H1 (cell line): Measurements from ENCODE around the gene ADRM1. TPM values are rescaled to one million over a fixed set of nuclear protein-coding genes. Genes with fewer than 3 reads are reported as not detected.

ENCODE experiments used
- CHD7 ChIP-seq: fragments of 300-600 bp; sonication (generic); IDR thresholded peaks from 2 replicates; pipeline ENCODE4 v1.7.1; 2012; ENCODE audit warnings: low read length, moderate library complexity, mild to moderate bottlenecking, inconsistent platforms; ENCODE audit not compliant: insufficient replicate concordance
- GTF2F1 ChIP-seq: IDR thresholded peaks from 2 replicates; pipeline ENCODE4 v1.6.1; 2012; ENCODE audit warnings: low read depth, low read length, improper control_type of control experiment, borderline replicate concordance
- HDAC2 ChIP-seq, 2 experiments: fragments of 300-600 bp in 1 of 2; sonication (generic) in 1 of 2; IDR thresholded peaks; 2 replicates each; pipeline ENCODE4 v1.6.1; 2011 to 2012; ENCODE audit warnings: low read depth in 2 of 2, low read length in 2 of 2, mild to moderate bottlenecking in 2 of 2, moderate library complexity in 2 of 2, borderline replicate concordance in 1 of 2, inconsistent platforms in 1 of 2
- KDM5A ChIP-seq: fragments of 200-600 bp; IDR thresholded peaks from 2 replicates; pipeline ENCODE4 v1.7.1; 2012; ENCODE audit warnings: mild to moderate bottlenecking, low read length, inconsistent platforms, mixed read lengths
- POLR2A ChIP-seq, 2 experiments: IDR thresholded peaks; 1 replicate in 1 of 2; 2 replicates in 1 of 2; pipeline ENCODE4 v1.6.1; 2011; ENCODE audit warnings: low read depth in 2 of 2, low read length in 2 of 2, mild to moderate bottlenecking in 2 of 2; ENCODE audit errors: control extremely low read depth in 1 of 2
- SAP30 ChIP-seq: fragments of 300-600 bp; sonication (generic); IDR thresholded peaks from 2 replicates; pipeline ENCODE4 v1.7.1; 2012; ENCODE audit warnings: low read length, moderate library complexity, mild to moderate bottlenecking, inconsistent platforms; ENCODE audit not compliant: insufficient read depth, insufficient replicate concordance
- SIRT6 ChIP-seq: IDR thresholded peaks from one replicate; pipeline ENCODE4 v1.7.1; 2012; ENCODE audit warnings: low read length, inconsistent platforms
- SP1 ChIP-seq: IDR thresholded peaks from 2 replicates; pipeline ENCODE4 v1.6.1; 2011; ENCODE audit warnings: low read depth, low read length
- polyA plus RNA-seq, 7 experiments: library from polyadenylated mRNA; depleted of rRNA in 3 of 7; stranded (reverse) in 5 of 7; unstranded in 2 of 7; fragments of >200 nt in 5 of 7; fragments of 200-250 nt in 2 of 7; gene quantifications; 1 replicate in 5 of 7; 2 replicates in 1 of 7; 4 replicates in 1 of 7; pipeline versions ENCODE4 v1.2.1 to v1.2.3, GENCODE V29; 2011 to 2013; ENCODE audit warnings: missing spikeins in 2 of 7, mixed read lengths in 2 of 7
- total RNA-seq: library from RNA; stranded (reverse); fragmentation: NEBNext Ultra II Directional; extraction: Animal tissue kit (Norgen Biotek cat#: 25700); gene quantifications from 2 replicates; pipeline ENCODE4 v1.2.1, GENCODE V29; 2021

The ADRM1 gene
- total and polyA plus RNA-seq, 2 of the 8 experiments (the other 6 are each of a cell fraction or from before 2014, with no cell fraction given) = 126 to 214 TPM

GRCh38 chr20:62332421-62332820 lies 29.6 kb downstream of the ADRM1 start (continued):
- TF ChIP-seq CHD7 (no peak), SIRT6 (no peak), GTF2F1 (no peak), SAP30 (no peak), POLR2A (IDR thresholded peaks at IDR 0.05; ENCODE audit: control extremely low read depth in 1 of 2, low read depth in 2 of 2, low read length in 2 of 2) (no peak), KDM5A (no peak), HDAC2 (IDR thresholded peaks at IDR 0.05; ENCODE audit: borderline replicate concordance in 1 of 2, low read depth in 2 of 2, low read length in 2 of 2) (no peak), SP1 (no peak)
